CD4-positive, alpha-beta T cell (primary cell): ENCODE measurements around the gene TEKT5. TPM values are rescaled to one million over a fixed set of nuclear protein-coding genes. Genes with fewer than 3 reads are reported as not detected.

ENCODE experiments used
- ATAC-seq: fragments of 200-7000 bp; cut with Tn5 transposase; one replicate; pipeline ENCODE4 v1.10.0; 2022; ENCODE audit warnings: mild to moderate bottlenecking; ENCODE audit not compliant: poor library complexity
- CTCF ChIA-PET: fragments of 350-600 bp; sonication (Branson Sonifier 250); formaldehyde crosslinking; loops from one replicate; lab custom pipeline; 2021; ENCODE audit warnings: antibody characterized with exemption, inconsistent platforms; lab: Charles Lee
- POLR2A ChIA-PET: fragments of 350-600 bp; sonication (Branson Sonifier 250); formaldehyde crosslinking; loops from one replicate; lab custom pipeline; 2021; ENCODE audit warnings: antibody characterized with exemption, inconsistent platforms; lab: Charles Lee
- DNase-seq, 14 experiments: peaks; one replicate each; pipeline ENCODE4 v3.0.0-alpha.2; 2013 to 2020; ENCODE audit warnings: mixed read lengths in 2 of 14
- H3K27ac ChIP-seq, 2 donors: one replicate each; pipeline versions ENCODE4 v1.5.1 to v1.7.0; 2013; ENCODE audit warnings: low read length in 2 of 2, low read depth in 1 of 2, mild to moderate bottlenecking in 1 of 2
- H3K27me3 ChIP-seq, 2 experiments: 1 replicate in 1 of 2; 2 replicates in 1 of 2; pipeline versions ENCODE4 v1.6.1 to v1.7.0; 2013; ENCODE audit warnings: low read length in 2 of 2, control low read depth in 1 of 2, mild to moderate bottlenecking in 1 of 2, moderate library complexity in 1 of 2; ENCODE audit not compliant: insufficient read depth in 2 of 2, control insufficient read depth in 1 of 2
- H3K36me3 ChIP-seq: one replicate; pipeline ENCODE4 v1.6.1; 2013; ENCODE audit warnings: low read length, control low read depth; ENCODE audit not compliant: insufficient read depth
- H3K4me1 ChIP-seq: one replicate; pipeline ENCODE4 v1.6.1; 2013; ENCODE audit warnings: low read length, control low read depth; ENCODE audit not compliant: insufficient read depth
- H3K4me3 ChIP-seq: one replicate; pipeline ENCODE4 v1.5.1; 2013; ENCODE audit warnings: mild to moderate bottlenecking, low read length, moderate library complexity
- H3K9me3 ChIP-seq, 2 experiments: 1 replicate in 1 of 2; 2 replicates in 1 of 2; pipeline versions ENCODE4 v1.6.1 to v1.7.0; 2013; ENCODE audit warnings: low read length in 2 of 2, mild to moderate bottlenecking in 2 of 2, control low read depth in 1 of 2, moderate library complexity in 1 of 2; ENCODE audit not compliant: control insufficient read depth in 1 of 2, insufficient read depth in 1 of 2
- H3K27ac Mint-ChIP-seq: one replicate; pipeline ENCODE4 v1.8.0; 2020; ENCODE audit warnings: mixed read lengths
- H3K27me3 Mint-ChIP-seq: one replicate; pipeline ENCODE4 v1.8.0; 2021; ENCODE audit warnings: mixed read lengths
- H3K36me3 Mint-ChIP-seq: one replicate; pipeline ENCODE4 v1.8.0; 2021; ENCODE audit warnings: low read depth, mixed read lengths
- H3K4me1 Mint-ChIP-seq: one replicate; pipeline ENCODE4 v1.8.0; 2021; ENCODE audit warnings: low read depth, mixed read lengths
- H3K4me3 Mint-ChIP-seq: one replicate; pipeline ENCODE4 v1.8.0; 2020; ENCODE audit warnings: mild to moderate bottlenecking, mixed read lengths
- H3K9me3 Mint-ChIP-seq: one replicate; pipeline ENCODE4 v1.8.0; 2020; ENCODE audit warnings: mixed read lengths
- CTCF ChIP-seq: fragments of 200-600 bp; IDR thresholded peaks from one replicate; pipeline ENCODE4 v1.8.0; 2022; ENCODE audit warnings: antibody characterized with exemption, mild to moderate bottlenecking
- intact Hi-C, 2 experiments: fragments of 100-400 bp; cut with DNase I in 1 of 2; cut with micrococcal nuclease in 1 of 2; formaldehyde crosslinking; loops; one replicate each; pipeline versions ENCODE4 v1.15.1 to v1.9.0; 2023 to 2025; cut with DNase I, micrococcal nuclease
- polyA plus RNA-seq, 2 donors: library from polyadenylated mRNA; unstranded; fragments of 120-200 nt; gene quantifications; one replicate each; pipeline ENCODE4 v1.2.1, GENCODE V29; 2013
- total RNA-seq, 174 experiments: library from RNA in 2 of 174; stranded (reverse) in 2 of 174; gene quantifications; one replicate each; pipeline ENCODE4 v1.2.3 and lab custom pipeline; 2021 to 2026

The TEKT5 gene
- total RNA-seq, result not detected
- polyA plus RNA-seq (2013, experiment 1 of 2), result not detected
- polyA plus RNA-seq (2013, experiment 2 of 2), result not detected
- 0 to 0.40 (median 0) reads per million in 172 experiments for total RNA-seq (lab: John Stamatoyannopoulos, UW)

DNA sequence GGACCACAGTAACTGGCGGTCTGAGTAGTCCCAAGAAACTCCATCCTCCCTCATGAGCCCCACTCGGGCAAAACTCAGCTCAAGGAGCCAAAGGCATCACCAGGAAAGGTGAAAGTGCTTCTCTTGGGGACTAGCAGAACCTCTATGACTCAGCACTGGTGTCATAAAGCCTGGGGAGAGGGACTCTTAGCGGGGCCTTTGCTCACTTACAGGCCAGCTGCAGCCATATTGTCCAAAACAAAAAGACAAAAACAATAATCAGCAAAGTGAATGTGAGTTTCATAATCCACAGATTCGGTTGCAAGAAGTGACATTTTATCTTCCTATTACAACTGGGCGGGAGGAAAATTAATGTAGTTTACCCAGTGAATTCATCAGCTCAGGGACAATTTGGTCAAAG, at the start of gene TEKT5:
Gene TEKT5, minus strand, starts transcription at position 101 of the 400 bp plus-strand sequence. Its CDS starts 57 bp downstream, at position 44.
- Mint-ChIP-seq H3K4me1 (no peaks in the 10 kb centered on the region), H3K27ac (no peak within 1 kb of the TSS), H3K27me3 (peaks cover 49% of the 10 kb centered on the region), H3K36me3 (no peaks in the 10 kb centered on the region), H3K9me3 (no peaks in the 10 kb centered on the region), H3K4me3 (no peak within 1 kb of the TSS)
- H3K4me1 ChIP-seq, result no peaks in the 10 kb centered on the region
- peaks cover 0 to 4% of the 10 kb centered on the region in 2 experiments for H3K9me3 ChIP-seq
- intact Hi-C loops, result no loop called here
- no peaks in the 10 kb centered on the region for H3K36me3 ChIP-seq
- TF ChIP-seq CTCF, result no peak
- DNase-seq (no peak), ATAC-seq (no peak)
- POLR2A ChIA-PET, result no interaction called here
- H3K27ac ChIP-seq, result no peak within 1 kb of the TSS
- H3K4me3 ChIP-seq, result no peak within 1 kb of the TSS
- CTCF ChIA-PET, result no interaction called here
- peaks cover 6 to 14% of the 10 kb centered on the region in 2 experiments for H3K27me3 ChIP-seq

- Mint-ChIP-seq H3K4me1 (peaks cover 29% of the 10 kb centered on the region), H3K27me3 (no peaks in the 10 kb centered on the region), H3K4me3 (peak within 1 kb of the TSS; percentile 93), H3K9me3 (no peaks in the 10 kb centered on the region), H3K36me3 (peaks cover 47% of the 10 kb centered on the region), H3K27ac (peak within 1 kb of the TSS; percentile 97)
- CTCF ChIA-PET, result interaction anchor here (1.2 kb wide), 1 partner anchor 234 kb away, joined by 5 read pairs; no protein-coding TSS in a partner anchor
- Histone ChIP-seq H3K4me3 (peak within 1 kb of the TSS; percentile 88), H3K27me3 (no peaks in the 10 kb centered on the region), H3K36me3 (peaks cover 11% of the 10 kb centered on the region), H3K9me3 (no peaks in the 10 kb centered on the region), H3K4me1 (peaks cover 22% of the 10 kb centered on the region), H3K27ac (peak within 1 kb of the TSS; percentile 95 to 99)
- intact Hi-C loops, result loop anchor here (5.0 to 10.0 kb wide), 4 partner anchors 201 to 1879 kb away; partner anchors contain the start of genes ATF7IP2 (in 1 of the 2), CARHSP1 (in 1 of the 2), CLEC16A (in 1 of the 2) and DEXI (in 1 of the 2)
- DNase-seq (peak; percentile 98 to 100 (median 99)), ATAC-seq (peak; percentile 94)
- POLR2A ChIA-PET, result interaction anchor here (0.7 to 1.7 kb wide), 9 partner anchors 8 to 1652 kb away, joined by 3 to 16 read pairs (median 4); partner anchors contain the start of genes ATF7IP2, DEXI and HAPSTR1
- TF ChIP-seq CTCF, result no peak
Measured at GRCh38 chr16:10743610-10744369, 49.1 kb upstream of the TEKT5 start, which contains the start of gene NUBP1. TSS of gene NUBP1 (plus strand) at chr16:10743842. CDS start at chr16:10743864, 22 bp downstream.

DNA sequence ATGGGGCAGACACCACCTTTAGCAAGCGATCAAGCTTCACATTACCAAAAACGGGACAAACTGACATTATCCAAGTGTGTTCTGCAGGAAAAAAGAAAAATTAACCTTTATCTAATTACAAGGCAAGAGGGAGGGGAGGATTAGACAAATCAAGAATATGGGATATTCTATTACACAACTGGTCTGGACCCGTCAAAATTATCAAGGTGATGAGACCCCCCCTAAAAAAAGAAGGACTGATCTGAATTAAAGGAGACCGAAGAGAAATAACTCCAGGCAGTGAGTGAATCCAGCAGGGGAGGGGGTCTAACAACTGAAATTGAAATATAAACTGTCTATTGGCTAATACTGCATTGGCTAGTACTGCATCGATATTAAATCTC, 48.5 kb upstream of the TEKT5 start:
- peak overlapping the region; percentile 97 for H3K27ac Mint-ChIP-seq
- H3K4me1 Mint-ChIP-seq, result peaks cover 29% of the 10 kb centered on the region
- peak in 1 of 14 experiments; percentile 11 for DNase-seq
- Histone ChIP-seq H3K4me1 (peaks cover 27% of the 10 kb centered on the region), H3K9me3 (no peaks in the 10 kb centered on the region), H3K27me3 (no peaks in the 10 kb centered on the region), H3K36me3 (peaks cover 6% of the 10 kb centered on the region), H3K4me3 (peak overlapping the region; percentile 88), H3K27ac (peak overlapping the region; percentile 95 to 99)
- intact Hi-C loops, result loop anchor here (5.0 to 10.0 kb wide), 4 partner anchors 202 to 1878 kb away; partner anchors contain the start of genes ATF7IP2 (in 1 of the 2), CARHSP1 (in 1 of the 2), CLEC16A (in 1 of the 2) and DEXI (in 1 of the 2)
- no peaks in the 10 kb centered on the region for H3K9me3 Mint-ChIP-seq
- ChIA-PET POLR2A (interaction anchor here (1.0 to 1.7 kb wide), 6 partner anchors 7 to 1652 kb away, joined by 3 to 16 read pairs (median 4); partner anchors contain the start of genes ATF7IP2, DEXI and HAPSTR1), CTCF (no interaction called here)
- H3K36me3 Mint-ChIP-seq, result peaks cover 42% of the 10 kb centered on the region
- TF ChIP-seq CTCF, result no peak
- no peak for ATAC-seq
- no peaks in the 10 kb centered on the region for H3K27me3 Mint-ChIP-seq
- peak overlapping the region; percentile 93 for H3K4me3 Mint-ChIP-seq
